ENCODE results near the gene ANOS1.

ANOS1 gene

GRCh38 chrX:8484360-8484949 is 247.5 kb downstream of the ANOS1 start:
- no peaks in the 10 kb centered on the region for H4K20me1 ChIP-seq (ENCODE audit: low read depth, low read length)
- no peak overlapping the region for H2AFZ ChIP-seq (ENCODE audit: low read depth, low read length, severe bottlenecking)
- H3K4me3 ChIP-seq (ENCODE audit: insufficient read depth, low read length, poor library complexity, severe bottlenecking), result no peak overlapping the region
- no peak overlapping the region for H3K4me2 ChIP-seq (ENCODE audit: low read depth, low read length, poor library complexity, severe bottlenecking)
- H3K79me2 ChIP-seq (ENCODE audit: insufficient read depth, low read length), result no peaks in the 10 kb centered on the region
- H3K27me3 ChIP-seq (ENCODE audit: low read length), result no peaks in the 10 kb centered on the region
- H3K9me3 ChIP-seq (ENCODE audit: insufficient read depth, low read length), result no peaks in the 10 kb centered on the region
- TF ChIP-seq EZH2phosphoT487 (conservative IDR thresholded peaks at IDR 0.05; ENCODE audit: low read length), result no peak
- TF ChIP-seq CTCF (IDR thresholded peaks at IDR 0.05; ENCODE audit: insufficient read depth, low read length, poor library complexity, severe bottlenecking), result no peak
- H3K9me2 ChIP-seq (replicated peaks; ENCODE audit: insufficient read depth, low read length), result no peaks in the 10 kb centered on the region
- no peak overlapping the region for H3K9ac ChIP-seq (ENCODE audit: low read length)
- H3K27ac ChIP-seq (ENCODE audit: low read depth, low read length), result no peak overlapping the region
- no peaks in the 10 kb centered on the region for H3F3A ChIP-seq (ENCODE audit: insufficient read depth)
- H3K36me3 ChIP-seq (ENCODE audit: low read length), result no peaks in the 10 kb centered on the region
